ENCODE measurements around the gene GKN1.

Gene GKN1

GRCh38 chr2:68970566-68971265 lies 3.7 kb upstream of the GKN1 start:
- H3K4me3 ChIP-seq (ENCODE audit: low read depth in 1 of 2, low read length in 1 of 2) = no peak overlapping the region
- H3K4me1 ChIP-seq (ENCODE audit: control insufficient read depth in 1 of 2, insufficient read depth in 1 of 2, low read depth in 1 of 2, low read length in 1 of 2) = no peaks in the 10 kb centered on the region
- no peaks in the 10 kb centered on the region for H3K36me3 ChIP-seq
- peaks cover 14% of the 10 kb centered on the region for H3K27me3 ChIP-seq
- TF ChIP-seq CTCF (IDR thresholded peaks at IDR 0.05) = no peak
- H3K27ac ChIP-seq = no peak overlapping the region
- no peaks in the 10 kb centered on the region for H3K9me3 ChIP-seq

DNA sequence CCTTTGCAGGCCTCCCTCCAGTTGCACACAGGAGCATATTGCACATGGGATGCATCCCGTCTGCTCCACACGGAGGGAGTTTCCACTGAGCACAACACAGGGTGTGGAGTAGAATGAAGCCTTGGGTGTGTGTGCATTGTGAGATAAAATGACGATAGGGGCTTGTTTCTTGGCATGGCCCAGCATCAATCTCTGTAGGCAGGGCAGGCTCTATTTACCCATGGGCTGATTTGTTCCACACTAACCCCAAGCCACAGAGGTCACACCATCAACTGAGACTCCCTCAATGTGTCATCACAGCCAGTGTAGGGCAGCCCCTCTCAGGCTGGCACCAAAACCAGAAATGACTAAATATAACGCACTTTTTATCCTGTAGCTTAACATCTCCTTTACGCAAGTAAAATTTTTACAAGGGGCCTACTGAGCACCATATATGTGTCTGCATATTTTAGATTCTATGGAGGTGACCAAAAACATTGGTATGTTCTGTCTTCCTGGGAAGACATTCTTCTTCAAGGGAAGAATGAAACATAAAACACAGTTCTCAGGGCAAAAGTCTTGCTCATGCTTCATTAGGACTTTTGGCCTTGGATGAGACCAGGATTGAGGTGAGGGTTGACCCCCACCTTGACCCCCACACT lies 2.7 kb upstream of the GKN1 start:
- Histone ChIP-seq H3K27ac (no peak overlapping the region), H3K9me3 (no peaks in the 10 kb centered on the region), H3K27me3 (peaks cover 17% of the 10 kb centered on the region), H3K4me1 (ENCODE audit: control insufficient read depth in 1 of 2, insufficient read depth in 1 of 2, low read depth in 1 of 2, low read length in 1 of 2) (no peaks in the 10 kb centered on the region), H3K4me3 (ENCODE audit: low read depth in 1 of 2, low read length in 1 of 2) (no peak overlapping the region), H3K36me3 (no peaks in the 10 kb centered on the region)
- no peak for TF ChIP-seq CTCF (IDR thresholded peaks at IDR 0.05)

DNA sequence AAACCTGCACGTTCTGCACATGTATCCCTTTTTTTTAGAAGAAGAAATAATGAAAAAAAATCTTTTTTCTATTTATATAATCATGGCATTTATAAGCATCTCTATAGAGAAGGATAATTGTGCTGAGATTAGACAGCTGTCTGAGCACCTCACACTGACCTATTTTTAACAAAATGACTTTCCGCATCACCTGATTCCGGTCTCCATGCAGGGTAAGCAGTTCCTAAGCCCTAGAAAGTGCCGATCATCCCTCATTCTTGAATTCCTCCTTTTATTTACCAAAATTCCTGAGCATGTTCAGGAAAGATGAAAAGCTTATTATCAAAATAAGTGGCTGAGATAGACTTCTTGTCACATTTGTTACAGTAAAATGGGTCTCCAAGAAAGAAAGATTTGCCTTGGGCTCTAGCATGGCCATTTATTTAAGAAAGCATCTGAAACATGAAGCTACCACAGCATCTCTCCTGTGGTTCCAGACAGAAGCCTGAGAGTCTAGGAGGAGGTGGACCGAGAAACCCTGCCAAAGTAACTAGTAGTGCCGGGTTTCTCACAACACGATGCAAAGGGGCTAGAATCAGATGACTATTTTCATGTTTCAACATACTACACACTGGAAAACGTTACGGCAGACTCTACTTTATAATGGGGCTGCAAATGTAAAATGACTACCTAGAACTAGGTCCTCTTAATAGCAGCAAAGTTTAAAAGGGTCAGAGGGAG lies 670 bp downstream of the GKN1 start:
- H3K36me3 ChIP-seq = no peaks in the 10 kb centered on the region
- H3K4me1 ChIP-seq (ENCODE audit: control insufficient read depth in 1 of 2, insufficient read depth in 1 of 2, low read depth in 1 of 2, low read length in 1 of 2) = no peaks in the 10 kb centered on the region
- peaks cover 17% of the 10 kb centered on the region for H3K27me3 ChIP-seq
- TF ChIP-seq CTCF (IDR thresholded peaks at IDR 0.05) = no peak
- no peak overlapping the region for H3K4me3 ChIP-seq (ENCODE audit: low read depth in 1 of 2, low read length in 1 of 2)
- no peaks in the 10 kb centered on the region for H3K9me3 ChIP-seq
- no peak overlapping the region for H3K27ac ChIP-seq

DNA sequence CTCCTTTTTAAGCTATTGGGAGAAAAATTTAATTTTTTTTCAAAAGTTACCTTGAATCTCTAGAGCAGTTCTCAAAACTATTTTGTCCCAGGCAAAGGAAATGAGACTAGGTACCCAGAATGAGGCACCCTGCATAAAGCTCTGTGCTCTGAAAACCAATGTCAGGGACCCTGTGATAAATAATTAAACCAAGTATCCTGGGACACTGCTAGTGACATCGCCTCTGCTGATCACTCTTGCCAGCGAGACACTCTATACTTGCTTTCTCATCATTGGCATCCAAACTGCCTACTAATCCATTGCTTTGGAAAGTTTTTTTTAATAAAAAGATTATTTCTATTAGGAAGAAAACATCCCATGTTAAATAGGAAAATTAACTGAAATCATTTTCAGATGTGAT lies 1.4 kb downstream of the GKN1 start:
- no peak for TF ChIP-seq CTCF (IDR thresholded peaks at IDR 0.05)
- Histone ChIP-seq H3K4me1 (ENCODE audit: control insufficient read depth in 1 of 2, insufficient read depth in 1 of 2, low read depth in 1 of 2, low read length in 1 of 2) (no peaks in the 10 kb centered on the region), H3K36me3 (no peaks in the 10 kb centered on the region), H3K27me3 (peaks cover 17% of the 10 kb centered on the region), H3K9me3 (no peaks in the 10 kb centered on the region), H3K4me3 (ENCODE audit: low read depth in 1 of 2, low read length in 1 of 2) (no peak overlapping the region), H3K27ac (no peak overlapping the region)

DNA sequence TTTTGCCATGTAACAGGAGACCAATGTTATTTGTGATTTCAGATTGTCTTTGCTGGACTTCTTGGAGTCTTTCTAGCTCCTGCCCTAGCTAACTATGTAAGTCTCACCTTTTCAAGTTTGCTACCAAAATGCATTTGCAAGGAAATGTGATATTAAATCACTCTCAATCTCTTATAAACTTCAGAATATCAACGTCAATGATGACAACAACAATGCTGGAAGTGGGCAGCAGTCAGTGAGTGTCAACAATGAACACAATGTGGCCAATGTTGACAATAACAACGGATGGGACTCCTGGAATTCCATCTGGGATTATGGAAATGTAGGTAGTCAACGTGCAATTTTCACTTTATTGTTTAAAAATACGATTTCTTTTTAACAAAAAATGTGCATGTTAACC lies 3.0 kb downstream of the GKN1 start:
- Histone ChIP-seq H3K27ac (no peak overlapping the region), H3K27me3 (peaks cover 17% of the 10 kb centered on the region), H3K9me3 (no peaks in the 10 kb centered on the region), H3K4me1 (ENCODE audit: control insufficient read depth in 1 of 2, insufficient read depth in 1 of 2, low read depth in 1 of 2, low read length in 1 of 2) (no peaks in the 10 kb centered on the region), H3K4me3 (ENCODE audit: low read depth in 1 of 2, low read length in 1 of 2) (no peak overlapping the region), H3K36me3 (no peaks in the 10 kb centered on the region)
- TF ChIP-seq CTCF (IDR thresholded peaks at IDR 0.05) = no peak
